ENCODE measurements around the gene CCDC14.
"Not testable (repeated sequence)": the region's sequence is repeated elsewhere in the genome, so short reads cannot be mapped to it uniquely, and the experiment has no call there.

CCDC14 gene

GRCh38 chr3:123993818-123994217, 32.8 kb upstream of the CCDC14 start:
- H3K4me1 ChIP-seq = no peaks in the 10 kb centered on the region
- no peak overlapping the region for H3K4me2 ChIP-seq (ENCODE audit: low read length)
- H3K9me3 ChIP-seq (ENCODE audit: control insufficient read depth, low read length) = no peaks in the 10 kb centered on the region
- no peak overlapping the region for H2AFZ ChIP-seq
- H3K9ac ChIP-seq = no peak overlapping the region
- TF ChIP-seq CTCF (IDR thresholded peaks at IDR 0.05) = no peak
- H3K36me3 ChIP-seq (ENCODE audit: control insufficient read depth, insufficient read depth, low read length) = no peaks in the 10 kb centered on the region
- H3K79me2 ChIP-seq = no peaks in the 10 kb centered on the region
- no peak overlapping the region for H3K4me3 ChIP-seq (ENCODE audit: low read depth, low read length)
- H3K27me3 ChIP-seq (ENCODE audit: control insufficient read depth, insufficient read depth, low read length) = no peaks in the 10 kb centered on the region
- H3K27ac ChIP-seq = no peak overlapping the region

GRCh38 chr3:123991730-123992588, 30.9 kb upstream of the CCDC14 start, which contains the start of gene ROPN1:
Gene ROPN1 (minus strand): TSS chr3:123992124. CDS start chr3:123980481, 11,643 bp downstream.
- H3K79me2 ChIP-seq; H3K9ac ChIP-seq; H3K4me3 ChIP-seq (ENCODE audit: low read depth, low read length); H3K4me1 ChIP-seq; H3K27me3 ChIP-seq (ENCODE audit: control insufficient read depth, insufficient read depth, low read length); H3K27ac ChIP-seq; H3K9me3 ChIP-seq (ENCODE audit: control insufficient read depth, low read length); H3K36me3 ChIP-seq (ENCODE audit: control insufficient read depth, insufficient read depth, low read length); H3K4me2 ChIP-seq (ENCODE audit: low read length): not testable (repeated sequence)
- peak within 1 kb of the TSS; percentile 56 for H2AFZ ChIP-seq

GRCh38 chr3:123986427-123986826, 25.4 kb upstream of the CCDC14 start:
- Histone ChIP-seq H3K79me2 (no peaks in the 10 kb centered on the region), H3K36me3 (ENCODE audit: control insufficient read depth, insufficient read depth, low read length) (no peaks in the 10 kb centered on the region), H3K4me1 (no peaks in the 10 kb centered on the region), H3K27ac (no peak overlapping the region), H3K4me2 (ENCODE audit: low read length) (no peak overlapping the region), H3K9ac (no peak overlapping the region), H3K4me3 (ENCODE audit: low read depth, low read length) (no peak overlapping the region), H3K27me3 (ENCODE audit: control insufficient read depth, insufficient read depth, low read length) (no peaks in the 10 kb centered on the region), H2AFZ (no peak overlapping the region), H3K9me3 (ENCODE audit: control insufficient read depth, low read length) (no peaks in the 10 kb centered on the region)
- no peak for TF ChIP-seq CTCF (IDR thresholded peaks at IDR 0.05)

GRCh38 chr3:123984957-123985356, 23.9 kb upstream of the CCDC14 start:
- Histone ChIP-seq H3K9ac (no peak overlapping the region), H3K9me3 (ENCODE audit: control insufficient read depth, low read length) (no peaks in the 10 kb centered on the region), H3K4me2 (ENCODE audit: low read length) (no peak overlapping the region), H3K4me3 (ENCODE audit: low read depth, low read length) (no peak overlapping the region), H3K79me2 (no peaks in the 10 kb centered on the region), H3K36me3 (ENCODE audit: control insufficient read depth, insufficient read depth, low read length) (no peaks in the 10 kb centered on the region), H3K27ac (no peak overlapping the region), H3K4me1 (peaks cover 2% of the 10 kb centered on the region), H3K27me3 (ENCODE audit: control insufficient read depth, insufficient read depth, low read length) (no peaks in the 10 kb centered on the region), H2AFZ (no peak overlapping the region)
- no peak for TF ChIP-seq CTCF (IDR thresholded peaks at IDR 0.05)

- Histone ChIP-seq H3K36me3 (ENCODE audit: control insufficient read depth, insufficient read depth, low read length) (no peaks in the 10 kb centered on the region), H3K4me2 (ENCODE audit: low read length) (no peak overlapping the region), H3K79me2 (no peaks in the 10 kb centered on the region), H3K9me3 (ENCODE audit: control insufficient read depth, low read length) (no peaks in the 10 kb centered on the region), H3K9ac (no peak overlapping the region), H3K4me1 (peaks cover 3% of the 10 kb centered on the region), H3K27ac (no peak overlapping the region), H2AFZ (no peak overlapping the region), H3K4me3 (ENCODE audit: low read depth, low read length) (no peak overlapping the region), H3K27me3 (ENCODE audit: control insufficient read depth, insufficient read depth, low read length) (no peaks in the 10 kb centered on the region)
- no peak for TF ChIP-seq CTCF (IDR thresholded peaks at IDR 0.05)
Observed at GRCh38 chr3:123984350-123984749, 23.3 kb upstream of the CCDC14 start.

GRCh38 chr3:123981317-123981716, 20.3 kb upstream of the CCDC14 start:
- H3K79me2 ChIP-seq; H3K36me3 ChIP-seq (ENCODE audit: control insufficient read depth, insufficient read depth, low read length); H3K27ac ChIP-seq; H3K4me3 ChIP-seq (ENCODE audit: low read depth, low read length); H3K27me3 ChIP-seq (ENCODE audit: control insufficient read depth, insufficient read depth, low read length); H2AFZ ChIP-seq; H3K4me1 ChIP-seq; H3K9me3 ChIP-seq (ENCODE audit: control insufficient read depth, low read length); H3K9ac ChIP-seq; H3K4me2 ChIP-seq (ENCODE audit: low read length): not testable (repeated sequence)

Data from parathyroid adenoma (tissue), 2 donors.